ENCODE results near the gene PLP2. TPM values are rescaled to one million over a fixed set of nuclear protein-coding genes. Genes with fewer than 3 reads are reported as not detected.

The PLP2 gene
- 339 to 456 TPM (median 423 TPM) in 5 replicates for total RNA-seq (2022; extraction: Qiagen RNA extraction; ENCODE audit: low read depth)

GRCh38 chrX:49171752-49172279 lies at the start of gene PLP2:
TSS of gene PLP2 (plus strand) at chrX:49171898. CDS start at chrX:49172001, 103 bp downstream.

GRCh38 chrX:49162620-49163019 lies 9.1 kb upstream of the PLP2 start, which contains the start of gene MAGIX:
TSS of gene MAGIX (plus strand) at chrX:49162758. CDS start at chrX:49162890, 132 bp downstream.

GRCh38 chrX:49186125-49187027 lies 14.7 kb downstream of the PLP2 start, which contains the start of gene PRICKLE3:
TSS of gene PRICKLE3 (minus strand) at chrX:49186373. CDS start at chrX:49186297, 76 bp downstream.

GRCh38 chrX:49199906-49200771 lies 28.4 kb downstream of the PLP2 start, which contains the start of gene SYP:
TSS of gene SYP (minus strand) at chrX:49200193. CDS start at chrX:49200186, 7 bp downstream.

Other genes with a start within 250 kb of the PLP2 start
- gene OTUD5, start 214.3 kb upstream of the PLP2 start, total RNA-seq (2022; extraction: Qiagen RNA extraction; ENCODE audit: low read depth), result 55.5 to 63.8 TPM (median 61.3 TPM) in 5 replicates
- 0.72 to 1.2 TPM (median 1.1 TPM) in 5 replicates for gene KCND1, start 200.1 kb upstream of the PLP2 start, total RNA-seq (2022; extraction: Qiagen RNA extraction; ENCODE audit: low read depth)
- 15.9 to 20.9 TPM (median 20.1 TPM) in 5 replicates for gene GRIPAP1, start 169.6 kb upstream of the PLP2 start, total RNA-seq (2022; extraction: Qiagen RNA extraction; ENCODE audit: low read depth)
- 39.9 to 51.9 TPM (median 50.8 TPM) in 5 replicates for gene TFE3, start 128.5 kb upstream of the PLP2 start, total RNA-seq (2022; extraction: Qiagen RNA extraction; ENCODE audit: low read depth)
- gene CCDC120, start 112.9 kb upstream of the PLP2 start, total RNA-seq (2022; extraction: Qiagen RNA extraction; ENCODE audit: low read depth), result 2.6 to 4.0 TPM (median 3.2 TPM) in 5 replicates
- 37.2 to 44.9 TPM (median 40.9 TPM) in 5 replicates for gene PRAF2, start 97.9 kb upstream of the PLP2 start, total RNA-seq (2022; extraction: Qiagen RNA extraction; ENCODE audit: low read depth)
- gene WDR45, start 92.0 kb upstream of the PLP2 start, total RNA-seq (2022; extraction: Qiagen RNA extraction; ENCODE audit: low read depth), result 48.8 to 57.2 TPM (median 52.2 TPM) in 5 replicates
- 20.9 to 25.2 TPM (median 24.4 TPM) in 5 replicates for gene GPKOW, start 48.2 kb upstream of the PLP2 start, total RNA-seq (2022; extraction: Qiagen RNA extraction; ENCODE audit: low read depth)
- 2.0 to 5.5 TPM (median 2.7 TPM) in 5 replicates for gene MAGIX, start 9.1 kb upstream of the PLP2 start, total RNA-seq (2022; extraction: Qiagen RNA extraction; ENCODE audit: low read depth)
- gene PRICKLE3, start 14.5 kb downstream of the PLP2 start, total RNA-seq (2022; extraction: Qiagen RNA extraction; ENCODE audit: low read depth), result 12.3 to 18.6 TPM (median 17.4 TPM) in 5 replicates
- gene SYP, start 28.3 kb downstream of the PLP2 start, total RNA-seq (2022; extraction: Qiagen RNA extraction; ENCODE audit: low read depth), result 2.7 to 3.5 TPM (median 3.0 TPM) in 5 replicates
- gene CACNA1F, start 61.4 kb downstream of the PLP2 start, total RNA-seq (2022; extraction: Qiagen RNA extraction; ENCODE audit: low read depth), result not detected in 5 replicates
- gene CCDC22, start 63.6 kb downstream of the PLP2 start, total RNA-seq (2022; extraction: Qiagen RNA extraction; ENCODE audit: low read depth), result 13.6 to 15.4 TPM (median 14.1 TPM) in 5 replicates
- 0.12 to 0.15 TPM (median 0.14 TPM) in 3 of 5 replicates, not detected in the others for gene FOXP3, start 92.8 kb downstream of the PLP2 start, total RNA-seq (2022; extraction: Qiagen RNA extraction; ENCODE audit: low read depth)
- 1.7 to 4.1 TPM (median 2.3 TPM) in 5 replicates for gene PPP1R3F, start 97.9 kb downstream of the PLP2 start, total RNA-seq (2022; extraction: Qiagen RNA extraction; ENCODE audit: low read depth)
- not detected in 5 replicates for gene GAGE10, start 131.7 kb downstream of the PLP2 start, total RNA-seq (2022; extraction: Qiagen RNA extraction; ENCODE audit: low read depth)
- gene GAGE12J, start 150.1 kb downstream of the PLP2 start, total RNA-seq (2022; extraction: Qiagen RNA extraction; ENCODE audit: low read depth), result not detected in 5 replicates
- not detected in 5 replicates for gene GAGE13, start 159.7 kb downstream of the PLP2 start, total RNA-seq (2022; extraction: Qiagen RNA extraction; ENCODE audit: low read depth)